GM12892 (cell line): ENCODE results near the gene C2orf72.

Experiments
- DNase-seq: peaks from one replicate; pipeline ENCODE4 v3.0.0; 2011; ENCODE audit not compliant: insufficient read length
- FAIRE-seq: peaks from 2 replicates; lab custom pipeline; 2011; peaks lifted over from hg19 to GRCh38; lab: Jason Lieb, UNC
- POLR2A ChIP-seq: IDR thresholded peaks from 2 replicates; pipeline ENCODE4 v1.6.1; 2011; ENCODE audit warnings: low read depth, low read length, control low read depth
- POLR2AphosphoS5 ChIP-seq: IDR thresholded peaks from 2 replicates; pipeline ENCODE4 v1.6.1; 2011; ENCODE audit warnings: low read depth, low read length, control low read depth
- TAF1 ChIP-seq: IDR thresholded peaks from 2 replicates; pipeline ENCODE4 v1.6.1; 2011; ENCODE audit warnings: low read depth, mild to moderate bottlenecking, control low read depth, low read length, borderline replicate concordance

The C2orf72 gene

GRCh38 chr2:231036578-231037106 is 681 bp upstream of the C2orf72 start:
- DNase-seq, result no peak
- no peak for FAIRE-seq
- TF ChIP-seq POLR2AphosphoS5 (no peak), TAF1 (no peak), POLR2A (no peak)

GRCh38 chr2:231037731-231038482 is 584 bp downstream of the C2orf72 start:
- no peak for FAIRE-seq
- DNase-seq, result peak; percentile 38
- TF ChIP-seq POLR2A (no peak), TAF1 (no peak), POLR2AphosphoS5 (no peak)

GRCh38 chr2:231038483-231039293 is 1.4 kb downstream of the C2orf72 start:
- TF ChIP-seq TAF1 (no peak), POLR2AphosphoS5 (no peak), POLR2A (no peak)
- FAIRE-seq (no peak), DNase-seq (no peak)

GRCh38 chr2:231039294-231039664 is 2.0 kb downstream of the C2orf72 start:
- FAIRE-seq, result no peak
- no peak for TF ChIP-seq POLR2A
- TF ChIP-seq POLR2AphosphoS5, result no peak
- no peak for TF ChIP-seq TAF1
- DNase-seq, result no peak

GRCh38 chr2:231039821-231040364 is 2.6 kb downstream of the C2orf72 start:
- no peak for DNase-seq
- no peak for FAIRE-seq
- TF ChIP-seq POLR2A (no peak), TAF1 (no peak), POLR2AphosphoS5 (no peak)

GRCh38 chr2:231041061-231041689 is 3.9 kb downstream of the C2orf72 start:
- DNase-seq (no peak), FAIRE-seq (no peak)
- TF ChIP-seq POLR2A, result no peak
- TF ChIP-seq POLR2AphosphoS5, result no peak
- TF ChIP-seq TAF1, result no peak

- no peak for DNase-seq
- FAIRE-seq, result no peak
- TF ChIP-seq TAF1 (no peak), POLR2AphosphoS5 (no peak), POLR2A (no peak)
These were observed 6.5 kb downstream of the C2orf72 start for GRCh38 chr2:231043796-231044195.

GRCh38 chr2:231046916-231047273 is 9.6 kb downstream of the C2orf72 start:
- TF ChIP-seq TAF1, result no peak
- TF ChIP-seq POLR2AphosphoS5, result no peak
- no peak for TF ChIP-seq POLR2A

GRCh38 chr2:231047274-231047922 is 10.1 kb downstream of the C2orf72 start:
- TF ChIP-seq POLR2AphosphoS5 (no peak), POLR2A (no peak), TAF1 (no peak)
- no peak for FAIRE-seq

More at GRCh38 chr2:231046916-231047273, 9.6 kb downstream of the C2orf72 start:
- DNase-seq (no peak), FAIRE-seq (no peak)

More at GRCh38 chr2:231047274-231047922, 10.1 kb downstream of the C2orf72 start:
- no peak for DNase-seq
